H54 (cell line): Measurements from ENCODE around the gene HHAT.

Experiments
- DNase-seq: peaks from one replicate; pipeline ENCODE4 v3.0.0; 2011; ENCODE audit warnings: low spot score, mixed read lengths; ENCODE audit not compliant: insufficient read length
- FAIRE-seq: peaks from 3 replicates; lab custom pipeline; 2011; peaks lifted over from hg19 to GRCh38; lab: Jason Lieb, UNC
- POLR2A ChIP-seq: IDR thresholded peaks from 2 replicates; pipeline ENCODE4 v1.6.1; 2011; ENCODE audit warnings: low read depth, mild to moderate bottlenecking, low read length

The HHAT gene

GRCh38 chr1:210467440-210468043 lies 138.8 kb downstream of the HHAT start:
- no peak for FAIRE-seq
- DNase-seq: no peak
- TF ChIP-seq POLR2A: no peak

GRCh38 chr1:210469441-210469840 lies 140.7 kb downstream of the HHAT start:
- no peak for FAIRE-seq
- TF ChIP-seq POLR2A: no peak
- no peak for DNase-seq

GRCh38 chr1:210475321-210475720 lies 146.6 kb downstream of the HHAT start:
- no peak for TF ChIP-seq POLR2A
- no peak for FAIRE-seq
- DNase-seq: no peak

- no peak for FAIRE-seq
- no peak for DNase-seq
These were observed 147.1 kb downstream of the HHAT start for GRCh38 chr1:210475806-210476205.

GRCh38 chr1:210476730-210477129 lies 148.0 kb downstream of the HHAT start:
- DNase-seq (no peak), FAIRE-seq (no peak)
- TF ChIP-seq POLR2A: no peak

More at GRCh38 chr1:210475806-210476205, 147.1 kb downstream of the HHAT start:
- TF ChIP-seq POLR2A: no peak

GRCh38 chr1:210477328-210477924 lies 148.7 kb downstream of the HHAT start:
- DNase-seq (peak; percentile 3), FAIRE-seq (no peak)
- no peak for TF ChIP-seq POLR2A

- FAIRE-seq: no peak
- no peak for DNase-seq
- TF ChIP-seq POLR2A: no peak
These were observed 150.1 kb downstream of the HHAT start for GRCh38 chr1:210478820-210479219.

GRCh38 chr1:210482491-210482890 lies 153.8 kb downstream of the HHAT start:
- no peak for DNase-seq
- TF ChIP-seq POLR2A: no peak
- FAIRE-seq: no peak

- FAIRE-seq (no peak), DNase-seq (no peak)
These were observed 154.4 kb downstream of the HHAT start for GRCh38 chr1:210482945-210483617.

GRCh38 chr1:210483821-210484220 lies 155.1 kb downstream of the HHAT start:
- TF ChIP-seq POLR2A: no peak
- no peak for FAIRE-seq
- no peak for DNase-seq

More at GRCh38 chr1:210482945-210483617, 154.4 kb downstream of the HHAT start:
- TF ChIP-seq POLR2A: no peak

GRCh38 chr1:210487021-210487420 lies 158.3 kb downstream of the HHAT start:
- TF ChIP-seq POLR2A: no peak
- no peak for FAIRE-seq
- DNase-seq: no peak

GRCh38 chr1:210489491-210489890 lies 160.8 kb downstream of the HHAT start:
- FAIRE-seq (no peak), DNase-seq (no peak)

GRCh38 chr1:210490781-210491180 lies 162.1 kb downstream of the HHAT start:
- FAIRE-seq (no peak), DNase-seq (no peak)
- no peak for TF ChIP-seq POLR2A

More at GRCh38 chr1:210489491-210489890, 160.8 kb downstream of the HHAT start:
- TF ChIP-seq POLR2A: no peak

GRCh38 chr1:210496063-210496462 lies 167.4 kb downstream of the HHAT start:
- no peak for TF ChIP-seq POLR2A
- FAIRE-seq (peak; percentile 78), DNase-seq (peak; percentile 40)
